Epithelial cell of umbilical artery (primary cell): Measurements from ENCODE around the gene CAMK2N1. TPM values are rescaled to one million over a fixed set of nuclear protein-coding genes. Genes with fewer than 3 reads are reported as not detected.

Experiments
- total RNA-seq: library from RNA; depleted of rRNA; stranded (reverse); fragments of >200 nt; gene quantifications from 2 replicates; pipeline ENCODE4 v1.2.3, GENCODE V29; 2014

CAMK2N1 gene
- 0.97 and 1.5 TPM in 2 replicates for total RNA-seq

GRCh38 chr1:20485527-20486456 lies at the start of gene CAMK2N1:
Gene CAMK2N1 (minus strand): TSS chr1:20486210. CDS start chr1:20485379, 831 bp downstream.

GRCh38 chr1:20507564-20508410 lies 21.8 kb upstream of the CAMK2N1 start, which contains the start of gene MUL1:
Gene MUL1 (minus strand): TSS chr1:20508151. CDS start chr1:20508024, 127 bp downstream.

Other genes with a start within 250 kb of the CAMK2N1 start
- not detected in 2 replicates for gene VWA5B1, start 195.3 kb downstream of the CAMK2N1 start, total RNA-seq
- 22.4 and 27.5 TPM in 2 replicates for gene MUL1, start 21.9 kb upstream of the CAMK2N1 start, total RNA-seq
- not detected in 2 replicates for gene FAM43B, start 66.4 kb upstream of the CAMK2N1 start, total RNA-seq
- 0.61 and 0.65 TPM in 2 replicates for gene CDA, start 102.9 kb upstream of the CAMK2N1 start, total RNA-seq
- gene PINK1, start 147.2 kb upstream of the CAMK2N1 start, total RNA-seq = 33.3 and 34.8 TPM in 2 replicates
- 251 and 281 TPM in 2 replicates for gene DDOST, start 175.2 kb upstream of the CAMK2N1 start, total RNA-seq
- 0.15 and 0.32 TPM in 2 replicates for gene KIF17, start 231.8 kb upstream of the CAMK2N1 start, total RNA-seq
- 0.32 and 0.46 TPM in 2 replicates for gene SH2D5, start 246.5 kb upstream of the CAMK2N1 start, total RNA-seq